IMR-90 (cell line): Measurements from ENCODE around the gene ZNF423. TPM values are rescaled to one million over a fixed set of nuclear protein-coding genes. Genes with fewer than 3 reads are reported as not detected.

Experiments used
- ATAC-seq: fragments of 200-7000 bp; cut with Tn5 transposase; 2 replicates; pipeline ENCODE4 v1.9.1; 2020; ENCODE audit warnings: low read depth, mild to moderate bottlenecking, moderate library complexity
- BruUV-seq: library from RNA; stranded (reverse); fragments of 400-500 nt; replicated peaks from 2 replicates; lab custom pipeline; 2021; lab: Mats Ljungman, UMichigan
- CTCF ChIA-PET: fragments of 300-600 bp; formaldehyde crosslinking; extraction: SDS; loops from one replicate; lab custom pipeline; 2021; ENCODE audit warnings: antibody characterized with exemption; lab: Yijun Ruan, JAX
- POLR2A ChIA-PET: fragments of 300-600 bp; sonication (Branson Sonifier 250); formaldehyde crosslinking; loops from one replicate; lab custom pipeline; 2022; ENCODE audit warnings: antibody characterized with exemption; ENCODE audit not compliant: unreplicated experiment; lab: Charles Lee
- DNase-seq: peaks from one replicate; pipeline ENCODE4 v3.0.0; 2013
- H2AFZ ChIP-seq: replicated peaks from 2 replicates; pipeline ENCODE3; 2013; ENCODE audit warnings: low read length, mild to moderate bottlenecking; ENCODE audit not compliant: poor library complexity
- H2AK5ac ChIP-seq: 2 replicates; pipeline ENCODE4 v1.6.1; 2013; ENCODE audit warnings: low read depth, low read length, inconsistent platforms
- H2AK9ac ChIP-seq: replicated peaks from 2 replicates; pipeline ENCODE3; 2013; ENCODE audit warnings: mild to moderate bottlenecking, low read depth, low read length, moderate library complexity; ENCODE audit not compliant: poor library complexity
- H2BK120ac ChIP-seq: 2 replicates; pipeline ENCODE4 v1.6.1; 2013; ENCODE audit warnings: low read depth, low read length, inconsistent platforms
- H2BK15ac ChIP-seq: 3 replicates; pipeline ENCODE4 v1.6.1; 2013; ENCODE audit warnings: low read depth, low read length, inconsistent platforms
- H2BK20ac ChIP-seq: 2 replicates; pipeline ENCODE4 v1.6.1; 2013; ENCODE audit warnings: low read depth, mild to moderate bottlenecking, inconsistent platforms, low read length, moderate library complexity
- H2BK5ac ChIP-seq: 2 replicates; pipeline ENCODE4 v1.6.1; 2013; ENCODE audit warnings: mild to moderate bottlenecking, low read depth, low read length, inconsistent platforms; ENCODE audit not compliant: poor library complexity, severe bottlenecking
- H3K14ac ChIP-seq: replicated peaks from 2 replicates; pipeline ENCODE4 v1.6.1; 2013; ENCODE audit warnings: low read depth, low read length, inconsistent platforms
- H3K18ac ChIP-seq: 2 replicates; pipeline ENCODE4 v1.6.1; 2013; ENCODE audit warnings: low read depth, low read length, control low read depth
- H3K23ac ChIP-seq: 2 replicates; pipeline ENCODE4 v1.6.1; 2013; ENCODE audit warnings: low read depth, low read length, inconsistent platforms
- H3K27ac ChIP-seq: 2 replicates; pipeline ENCODE4 v1.5.1; 2013; ENCODE audit warnings: mild to moderate bottlenecking, control low read depth, low read length; ENCODE audit not compliant: insufficient read depth
- H3K27me3 ChIP-seq: 2 replicates; pipeline ENCODE4 v1.6.1; 2013; ENCODE audit warnings: low read length; ENCODE audit not compliant: control insufficient read depth, insufficient read depth
- H3K36me3 ChIP-seq: 2 replicates; pipeline ENCODE4 v1.6.1; 2013; ENCODE audit warnings: low read length, mixed read lengths; ENCODE audit not compliant: control insufficient read depth, insufficient read depth
- H3K4ac ChIP-seq: 2 replicates; pipeline ENCODE4 v1.6.1; 2013; ENCODE audit warnings: low read depth, low read length, inconsistent platforms
- H3K4me1 ChIP-seq: 2 replicates; pipeline ENCODE4 v1.6.1; 2013; ENCODE audit warnings: low read length, mixed read lengths; ENCODE audit not compliant: control insufficient read depth, insufficient read depth
- H3K4me2 ChIP-seq: 2 replicates; pipeline ENCODE4 v1.6.1; 2013; ENCODE audit warnings: low read depth, mild to moderate bottlenecking, control low read depth, low read length, moderate library complexity
- H3K4me3 ChIP-seq: 2 replicates; pipeline ENCODE4 v1.5.1; 2013; ENCODE audit warnings: low read depth, mild to moderate bottlenecking, control low read depth, low read length, moderate library complexity; ENCODE audit not compliant: insufficient read depth
- H3K56ac ChIP-seq: 2 replicates; pipeline ENCODE4 v1.6.1; 2013; ENCODE audit warnings: low read length, inconsistent platforms; ENCODE audit not compliant: insufficient read depth; ENCODE audit errors: extremely low read depth
- H3K79me1 ChIP-seq, 2 experiments: 2 replicates each; pipeline ENCODE4 v1.6.1; 2013; ENCODE audit warnings: low read length in 2 of 2, inconsistent platforms in 1 of 2, low read depth in 1 of 2
- H3K9ac ChIP-seq: 2 replicates; pipeline ENCODE4 v1.6.1; 2013; ENCODE audit warnings: low read depth, low read length, control low read depth
- H3K9me1 ChIP-seq: 2 replicates; pipeline ENCODE4 v1.6.1; 2013; ENCODE audit warnings: low read length, inconsistent platforms; ENCODE audit not compliant: insufficient read depth
- H3K9me3 ChIP-seq: 2 replicates; pipeline ENCODE4 v1.6.1; 2013; ENCODE audit warnings: low read length; ENCODE audit not compliant: control insufficient read depth, insufficient read depth
- H4K20me1 ChIP-seq: 2 replicates; pipeline ENCODE4 v1.6.1; 2013; ENCODE audit warnings: low read length, inconsistent platforms; ENCODE audit not compliant: insufficient read depth
- H4K5ac ChIP-seq: 2 replicates; pipeline ENCODE4 v1.6.1; 2013; ENCODE audit warnings: mild to moderate bottlenecking, low read depth, low read length, control low read depth
- H4K8ac ChIP-seq, 2 experiments: 2 replicates each; pipeline ENCODE4 v1.6.1; 2013; ENCODE audit warnings: low read depth in 2 of 2, low read length in 2 of 2, control low read depth in 1 of 2, inconsistent platforms in 1 of 2
- H4K91ac ChIP-seq: 2 replicates; pipeline ENCODE4 v1.6.1; 2013; ENCODE audit warnings: low read depth, low read length, inconsistent platforms; ENCODE audit not compliant: insufficient read depth
- BHLHE40 ChIP-seq: fragments of 150-350 bp; IDR thresholded peaks from 2 replicates; pipeline ENCODE4 v1.6.1; 2016; ENCODE audit warnings: mild to moderate bottlenecking, low read depth, low read length
- MAFK ChIP-seq: IDR thresholded peaks from 2 replicates; pipeline ENCODE4 v1.6.1; 2012; ENCODE audit warnings: low read depth, low read length, improper control_type of control experiment
- MAZ ChIP-seq: IDR thresholded peaks from 2 replicates; pipeline ENCODE4 v1.6.1; 2012; ENCODE audit warnings: low read depth, mild to moderate bottlenecking, low read length, improper control_type of control experiment, moderate library complexity, borderline replicate concordance
- WGBS, 2 experiments: methylation state at CpG; one replicate each; pipeline versions ENCODE4 v1.1.5 to v1.1.7; 2013; ENCODE audit warnings: missing lambda C conversion rate in 2 of 2; ENCODE audit not compliant: insufficient read length in 1 of 2; ENCODE audit errors: extremely low coverage in 2 of 2; 5-methylcytosine and 5-hydroxymethylcytosine counted together
- dilution Hi-C: fragments of 300-500 bp; cut with HindIII; formaldehyde crosslinking; loops from one replicate; pipeline ENCODE4 v1.14.3; 2018; ENCODE audit warnings: low sequenced_read_pairs; ENCODE audit not compliant: unreplicated experiment
- in situ Hi-C: fragments of 300-500 bp; cut with MboI; formaldehyde crosslinking; loops from 3 replicates; pipeline ENCODE4 v1.14.3; 2019; ENCODE audit warnings: low sequenced_read_pairs, inconsistent platforms, mixed read lengths
- intact Hi-C: fragments of 100-400 bp; cut with micrococcal nuclease; formaldehyde crosslinking; loops from 2 replicates; pipeline ENCODE4 v1.10.0; 2022
- polyA plus RNA-seq, 3 experiments: library from polyadenylated mRNA; depleted of rRNA; stranded (reverse); fragments of >200 nt; gene quantifications; 2 replicates each; pipeline ENCODE4 v1.2.3, GENCODE V29; 2012; ENCODE audit warnings: low replicate concordance in 1 of 3
- total RNA-seq: library from RNA; depleted of rRNA; stranded (reverse); fragments of >200 nt; gene quantifications from 2 replicates; pipeline ENCODE4 v1.2.3, GENCODE V29; 2012
- TF ChIP-seq, protein P1 (sequence below): fragments of 150-350 bp; IDR thresholded peaks from 2 replicates; pipeline ENCODE4 v1.6.1; 2016; ENCODE audit warnings: low read depth, mild to moderate bottlenecking, low read length, moderate library complexity, borderline replicate concordance

Gene ZNF423
- total and polyA plus RNA-seq, 2 of the 4 experiments (the other 2 are of a cell fraction), result under 0.01 to 0.10 TPM

DNA sequence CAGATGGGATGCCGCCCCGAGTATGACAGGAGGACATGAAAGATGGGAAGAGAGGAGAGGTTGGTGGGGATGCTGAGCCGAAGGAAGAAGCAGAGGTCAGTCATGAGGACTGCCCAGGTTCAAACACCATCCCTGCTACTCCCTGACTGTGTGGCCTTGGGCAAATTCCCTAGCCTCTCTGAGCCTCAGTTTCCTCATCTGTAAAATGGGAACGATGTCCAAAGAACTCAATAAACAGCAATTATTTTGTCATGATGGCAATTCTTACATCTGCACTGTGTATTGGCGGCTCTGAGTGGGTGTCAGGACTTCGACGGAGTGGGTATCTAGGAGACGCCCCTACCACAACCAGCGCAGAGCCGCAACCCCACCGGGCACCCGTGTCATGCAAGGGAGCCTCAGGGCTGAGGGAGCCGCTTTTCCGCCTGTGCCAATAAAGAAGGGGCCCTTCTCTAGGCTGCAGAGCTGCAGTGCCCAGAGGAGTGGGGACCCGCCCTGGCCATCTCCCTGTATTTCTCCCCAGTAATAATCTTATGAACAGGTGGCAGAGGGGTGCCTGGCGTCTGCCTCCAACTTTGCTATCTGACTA, 173.2 kb downstream of the ZNF423 start:
- Histone ChIP-seq H3K4ac (no peak overlapping the region), H3K79me1 (no peaks in the 10 kb centered on the region), H2AFZ (no peak overlapping the region), H4K5ac (no peak overlapping the region), H3K9ac (no peak overlapping the region), H3K27ac (no peak overlapping the region), H2BK120ac (no peak overlapping the region), H3K36me3 (no peaks in the 10 kb centered on the region), H3K18ac (no peak overlapping the region), H2AK9ac (peak overlapping the region; percentile 16), H3K23ac (no peak overlapping the region), H4K20me1 (no peaks in the 10 kb centered on the region), H4K8ac (no peak overlapping the region), H2BK20ac (no peak overlapping the region), H3K4me3 (no peak overlapping the region), H4K91ac (no peak overlapping the region), H2AK5ac (no peak overlapping the region), H3K9me3 (no peaks in the 10 kb centered on the region), H2BK15ac (no peak overlapping the region), H3K27me3 (peaks cover 17% of the 10 kb centered on the region; the same call in 1 of the 2 replicates), H3K14ac (no peak overlapping the region), H3K4me2 (no peak overlapping the region), H2BK5ac (no peak overlapping the region), H3K4me1 (no peaks in the 10 kb centered on the region), H3K56ac (no peak overlapping the region), H3K9me1 (no peaks in the 10 kb centered on the region)
- intact Hi-C loops, result no loop called here
- no CpG with 5 or more reads among the region's 16 CpGs for WGBS, 2 experiments
- no TSS peak for BruUV-seq
- in situ Hi-C loops, result no loop called here
- no peak for ATAC-seq
- dilution Hi-C loops, result no loop called here
- CTCF ChIA-PET, result interaction anchor here (0.6 kb wide), 1 partner anchor 98 kb away, joined by 3 read pairs; no protein-coding TSS in a partner anchor
- DNase-seq, result no peak
- POLR2A ChIA-PET, result no interaction called here
- TF ChIP-seq, protein P1, sequence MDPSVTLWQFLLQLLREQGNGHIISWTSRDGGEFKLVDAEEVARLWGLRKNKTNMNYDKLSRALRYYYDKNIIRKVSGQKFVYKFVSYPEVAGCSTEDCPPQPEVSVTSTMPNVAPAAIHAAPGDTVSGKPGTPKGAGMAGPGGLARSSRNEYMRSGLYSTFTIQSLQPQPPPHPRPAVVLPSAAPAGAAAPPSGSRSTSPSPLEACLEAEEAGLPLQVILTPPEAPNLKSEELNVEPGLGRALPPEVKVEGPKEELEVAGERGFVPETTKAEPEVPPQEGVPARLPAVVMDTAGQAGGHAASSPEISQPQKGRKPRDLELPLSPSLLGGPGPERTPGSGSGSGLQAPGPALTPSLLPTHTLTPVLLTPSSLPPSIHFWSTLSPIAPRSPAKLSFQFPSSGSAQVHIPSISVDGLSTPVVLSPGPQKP, result no peak
- no peak for TF ChIP-seq BHLHE40
- no peak for TF ChIP-seq MAZ
- TF ChIP-seq MAFK, result no peak
